IMR-90 (cell line): ENCODE data around the gene ACOT9. TPM values are rescaled to one million over a fixed set of nuclear protein-coding genes. Genes with fewer than 3 reads are reported as not detected.

Source experiments
- ATAC-seq: fragments of 200-7000 bp; cut with Tn5 transposase; 2 replicates; pipeline ENCODE4 v1.9.1; 2020; ENCODE audit warnings: low read depth, mild to moderate bottlenecking, moderate library complexity
- BruUV-seq: library from RNA; stranded (reverse); fragments of 400-500 nt; replicated peaks from 2 replicates; lab custom pipeline; 2021; lab: Mats Ljungman, UMichigan
- CTCF ChIA-PET: fragments of 300-600 bp; formaldehyde crosslinking; extraction: SDS; loops from one replicate; lab custom pipeline; 2021; ENCODE audit warnings: antibody characterized with exemption; lab: Yijun Ruan, JAX
- POLR2A ChIA-PET: fragments of 300-600 bp; sonication (Branson Sonifier 250); formaldehyde crosslinking; loops from one replicate; lab custom pipeline; 2022; ENCODE audit warnings: antibody characterized with exemption; ENCODE audit not compliant: unreplicated experiment; lab: Charles Lee
- DNase-seq: peaks from one replicate; pipeline ENCODE4 v3.0.0; 2013
- H2AFZ ChIP-seq: replicated peaks from 2 replicates; pipeline ENCODE3; 2013; ENCODE audit warnings: low read length, mild to moderate bottlenecking; ENCODE audit not compliant: poor library complexity
- H2AK5ac ChIP-seq: 2 replicates; pipeline ENCODE4 v1.6.1; 2013; ENCODE audit warnings: low read depth, low read length, inconsistent platforms
- H2AK9ac ChIP-seq: replicated peaks from 2 replicates; pipeline ENCODE3; 2013; ENCODE audit warnings: mild to moderate bottlenecking, low read depth, low read length, moderate library complexity; ENCODE audit not compliant: poor library complexity
- H2BK120ac ChIP-seq: 2 replicates; pipeline ENCODE4 v1.6.1; 2013; ENCODE audit warnings: low read depth, low read length, inconsistent platforms
- H2BK15ac ChIP-seq: 3 replicates; pipeline ENCODE4 v1.6.1; 2013; ENCODE audit warnings: low read depth, low read length, inconsistent platforms
- H2BK20ac ChIP-seq: 2 replicates; pipeline ENCODE4 v1.6.1; 2013; ENCODE audit warnings: low read depth, mild to moderate bottlenecking, inconsistent platforms, low read length, moderate library complexity
- H2BK5ac ChIP-seq: 2 replicates; pipeline ENCODE4 v1.6.1; 2013; ENCODE audit warnings: mild to moderate bottlenecking, low read depth, low read length, inconsistent platforms; ENCODE audit not compliant: poor library complexity, severe bottlenecking
- H3K14ac ChIP-seq: replicated peaks from 2 replicates; pipeline ENCODE4 v1.6.1; 2013; ENCODE audit warnings: low read depth, low read length, inconsistent platforms
- H3K18ac ChIP-seq: 2 replicates; pipeline ENCODE4 v1.6.1; 2013; ENCODE audit warnings: low read depth, low read length, control low read depth
- H3K23ac ChIP-seq: 2 replicates; pipeline ENCODE4 v1.6.1; 2013; ENCODE audit warnings: low read depth, low read length, inconsistent platforms
- H3K27ac ChIP-seq: 2 replicates; pipeline ENCODE4 v1.5.1; 2013; ENCODE audit warnings: mild to moderate bottlenecking, control low read depth, low read length; ENCODE audit not compliant: insufficient read depth
- H3K27me3 ChIP-seq: 2 replicates; pipeline ENCODE4 v1.6.1; 2013; ENCODE audit warnings: low read length; ENCODE audit not compliant: control insufficient read depth, insufficient read depth
- H3K36me3 ChIP-seq: 2 replicates; pipeline ENCODE4 v1.6.1; 2013; ENCODE audit warnings: low read length, mixed read lengths; ENCODE audit not compliant: control insufficient read depth, insufficient read depth
- H3K4ac ChIP-seq: 2 replicates; pipeline ENCODE4 v1.6.1; 2013; ENCODE audit warnings: low read depth, low read length, inconsistent platforms
- H3K4me1 ChIP-seq: 2 replicates; pipeline ENCODE4 v1.6.1; 2013; ENCODE audit warnings: low read length, mixed read lengths; ENCODE audit not compliant: control insufficient read depth, insufficient read depth
- H3K4me2 ChIP-seq: 2 replicates; pipeline ENCODE4 v1.6.1; 2013; ENCODE audit warnings: low read depth, mild to moderate bottlenecking, control low read depth, low read length, moderate library complexity
- H3K4me3 ChIP-seq: 2 replicates; pipeline ENCODE4 v1.5.1; 2013; ENCODE audit warnings: low read depth, mild to moderate bottlenecking, control low read depth, low read length, moderate library complexity; ENCODE audit not compliant: insufficient read depth
- H3K56ac ChIP-seq: 2 replicates; pipeline ENCODE4 v1.6.1; 2013; ENCODE audit warnings: low read length, inconsistent platforms; ENCODE audit not compliant: insufficient read depth; ENCODE audit errors: extremely low read depth
- H3K79me1 ChIP-seq, 2 experiments: 2 replicates each; pipeline ENCODE4 v1.6.1; 2013; ENCODE audit warnings: low read length in 2 of 2, inconsistent platforms in 1 of 2, low read depth in 1 of 2
- H3K9ac ChIP-seq: 2 replicates; pipeline ENCODE4 v1.6.1; 2013; ENCODE audit warnings: low read depth, low read length, control low read depth
- H3K9me1 ChIP-seq: 2 replicates; pipeline ENCODE4 v1.6.1; 2013; ENCODE audit warnings: low read length, inconsistent platforms; ENCODE audit not compliant: insufficient read depth
- H3K9me3 ChIP-seq: 2 replicates; pipeline ENCODE4 v1.6.1; 2013; ENCODE audit warnings: low read length; ENCODE audit not compliant: control insufficient read depth, insufficient read depth
- H4K20me1 ChIP-seq: 2 replicates; pipeline ENCODE4 v1.6.1; 2013; ENCODE audit warnings: low read length, inconsistent platforms; ENCODE audit not compliant: insufficient read depth
- H4K5ac ChIP-seq: 2 replicates; pipeline ENCODE4 v1.6.1; 2013; ENCODE audit warnings: mild to moderate bottlenecking, low read depth, low read length, control low read depth
- H4K8ac ChIP-seq, 2 experiments: 2 replicates each; pipeline ENCODE4 v1.6.1; 2013; ENCODE audit warnings: low read depth in 2 of 2, low read length in 2 of 2, control low read depth in 1 of 2, inconsistent platforms in 1 of 2
- H4K91ac ChIP-seq: 2 replicates; pipeline ENCODE4 v1.6.1; 2013; ENCODE audit warnings: low read depth, low read length, inconsistent platforms; ENCODE audit not compliant: insufficient read depth
- FOS ChIP-seq: fragments of 150-350 bp; IDR thresholded peaks from 2 replicates; pipeline ENCODE4 v1.6.1; 2016; ENCODE audit warnings: low read depth, low read length
- MAFK ChIP-seq: IDR thresholded peaks from 2 replicates; pipeline ENCODE4 v1.6.1; 2012; ENCODE audit warnings: low read depth, low read length, improper control_type of control experiment
- RCOR1 ChIP-seq: IDR thresholded peaks from 2 replicates; pipeline ENCODE4 v1.6.1; 2012; ENCODE audit warnings: mild to moderate bottlenecking, low read length, improper control_type of control experiment; ENCODE audit not compliant: insufficient replicate concordance
- RFX5 ChIP-seq: IDR thresholded peaks from 2 replicates; pipeline ENCODE4 v1.8.0; 2012; ENCODE audit warnings: low read depth, mild to moderate bottlenecking, low read length, moderate library complexity
- WGBS, 2 experiments: methylation state at CpG; one replicate each; pipeline versions ENCODE4 v1.1.5 to v1.1.7; 2013; ENCODE audit warnings: missing lambda C conversion rate in 2 of 2; ENCODE audit not compliant: insufficient read length in 1 of 2; ENCODE audit errors: extremely low coverage in 2 of 2; 5-methylcytosine and 5-hydroxymethylcytosine counted together
- dilution Hi-C: fragments of 300-500 bp; cut with HindIII; formaldehyde crosslinking; loops from one replicate; pipeline ENCODE4 v1.14.3; 2018; ENCODE audit warnings: low sequenced_read_pairs; ENCODE audit not compliant: unreplicated experiment
- in situ Hi-C: fragments of 300-500 bp; cut with MboI; formaldehyde crosslinking; loops from 3 replicates; pipeline ENCODE4 v1.14.3; 2019; ENCODE audit warnings: low sequenced_read_pairs, inconsistent platforms, mixed read lengths
- intact Hi-C: fragments of 100-400 bp; cut with micrococcal nuclease; formaldehyde crosslinking; loops from 2 replicates; pipeline ENCODE4 v1.10.0; 2022
- polyA plus RNA-seq, 3 experiments: library from polyadenylated mRNA; depleted of rRNA; stranded (reverse); fragments of >200 nt; gene quantifications; 2 replicates each; pipeline ENCODE4 v1.2.3, GENCODE V29; 2012; ENCODE audit warnings: low replicate concordance in 1 of 3
- total RNA-seq: library from RNA; depleted of rRNA; stranded (reverse); fragments of >200 nt; gene quantifications from 2 replicates; pipeline ENCODE4 v1.2.3, GENCODE V29; 2012
- TF ChIP-seq, protein P1 (sequence below): conservative IDR thresholded peaks from 2 replicates; pipeline ENCODE4 v1.5.1; 2012; ENCODE audit warnings: mild to moderate bottlenecking, low read depth, low read length, improper control_type of control experiment

ACOT9 gene
- total and polyA plus RNA-seq, 2 of the 4 experiments (the other 2 are of a cell fraction) = 43.5 to 47.3 TPM

DNA sequence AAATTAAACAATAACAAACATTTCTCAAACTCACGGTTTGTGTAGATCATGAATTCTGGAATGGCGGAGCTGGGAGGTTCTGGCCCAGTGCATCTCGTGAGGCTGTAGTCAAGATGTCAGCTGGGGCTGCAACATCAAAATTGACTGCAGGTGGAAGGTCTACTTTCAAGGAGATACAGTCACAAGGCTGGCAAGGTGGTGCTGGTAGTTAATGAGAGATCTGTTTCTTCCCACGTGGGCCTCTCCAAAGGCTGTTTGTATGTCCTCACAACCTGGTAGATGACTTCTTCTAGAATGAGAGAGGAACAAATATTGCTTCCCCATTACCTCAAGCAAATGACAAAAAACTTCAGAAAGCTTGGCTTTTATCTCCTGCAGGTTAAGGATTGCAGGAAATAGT is 83.7 kb downstream of the ACOT9 start:
- peaks cover 3% of the 10 kb centered on the region; the same call in 1 of the 2 replicates for H3K27me3 ChIP-seq
- H3K14ac ChIP-seq = no peak overlapping the region
- H3K4me1 ChIP-seq = no peaks in the 10 kb centered on the region
- H3K36me3 ChIP-seq = no peaks in the 10 kb centered on the region
- no peak overlapping the region for H4K8ac ChIP-seq
- TF ChIP-seq, protein P1, sequence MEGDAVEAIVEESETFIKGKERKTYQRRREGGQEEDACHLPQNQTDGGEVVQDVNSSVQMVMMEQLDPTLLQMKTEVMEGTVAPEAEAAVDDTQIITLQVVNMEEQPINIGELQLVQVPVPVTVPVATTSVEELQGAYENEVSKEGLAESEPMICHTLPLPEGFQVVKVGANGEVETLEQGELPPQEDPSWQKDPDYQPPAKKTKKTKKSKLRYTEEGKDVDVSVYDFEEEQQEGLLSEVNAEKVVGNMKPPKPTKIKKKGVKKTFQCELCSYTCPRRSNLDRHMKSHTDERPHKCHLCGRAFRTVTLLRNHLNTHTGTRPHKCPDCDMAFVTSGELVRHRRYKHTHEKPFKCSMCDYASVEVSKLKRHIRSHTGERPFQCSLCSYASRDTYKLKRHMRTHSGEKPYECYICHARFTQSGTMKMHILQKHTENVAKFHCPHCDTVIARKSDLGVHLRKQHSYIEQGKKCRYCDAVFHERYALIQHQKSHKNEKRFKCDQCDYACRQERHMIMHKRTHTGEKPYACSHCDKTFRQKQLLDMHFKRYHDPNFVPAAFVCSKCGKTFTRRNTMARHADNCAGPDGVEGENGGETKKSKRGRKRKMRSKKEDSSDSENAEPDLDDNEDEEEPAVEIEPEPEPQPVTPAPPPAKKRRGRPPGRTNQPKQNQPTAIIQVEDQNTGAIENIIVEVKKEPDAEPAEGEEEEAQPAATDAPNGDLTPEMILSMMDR = no peak
- TF ChIP-seq FOS (no peak), MAFK (no peak), RFX5 (no peak), RCOR1 (no peak)
- WGBS, 2 experiments = 50% methylated on average over 1 of the region's 4 CpGs; no CpG with 5 or more reads in 1 of the 2 experiments
- H3K9ac ChIP-seq = no peak overlapping the region
- no peak overlapping the region for H2AK5ac ChIP-seq
- H3K4me3 ChIP-seq = no peak overlapping the region
- H3K27ac ChIP-seq = no peak overlapping the region
- H3K23ac ChIP-seq = no peak overlapping the region
- no peak overlapping the region for H2AK9ac ChIP-seq
- H4K20me1 ChIP-seq = no peaks in the 10 kb centered on the region
- BruUV-seq = no TSS peak
- dilution Hi-C loops = no loop called here
- H3K9me3 ChIP-seq = no peaks in the 10 kb centered on the region
- no peaks in the 10 kb centered on the region for H3K9me1 ChIP-seq
- H4K5ac ChIP-seq = no peak overlapping the region
- H3K4ac ChIP-seq = no peak overlapping the region
- no peak overlapping the region for H3K56ac ChIP-seq
- intact Hi-C loops = no loop called here
- no peaks in the 10 kb centered on the region for H3K79me1 ChIP-seq
- H2BK20ac ChIP-seq = no peak overlapping the region
- H3K4me2 ChIP-seq = no peak overlapping the region
- H2BK5ac ChIP-seq = no peak overlapping the region
- CTCF ChIA-PET = no interaction called here
- ATAC-seq (no peak), DNase-seq (no peak)
- no peak overlapping the region for H2BK120ac ChIP-seq
- no peak overlapping the region for H2BK15ac ChIP-seq
- in situ Hi-C loops = no loop called here
- H3K18ac ChIP-seq = no peak overlapping the region
- POLR2A ChIA-PET = no interaction called here
- no peak overlapping the region for H4K91ac ChIP-seq
- no peak overlapping the region for H2AFZ ChIP-seq
